Adrenal gland (tissue), 12 donors: ENCODE data around the gene D2HGDH. TPM values are rescaled to one million over a fixed set of nuclear protein-coding genes. Genes with fewer than 3 reads are reported as not detected.
A peak's percentile ranks its signal among the peaks of the same experiment; 100 is the strongest.

ENCODE experiments used
- DNase-seq, 7 donors: peaks; one replicate each; pipeline ENCODE4 v3.0.0-alpha.2; 2019 to 2020
- H3K27ac ChIP-seq, 5 donors: fragments of 200-600 bp; sonication (generic) in 4 of 5; 1 replicate in 3 of 5; 2 replicates in 2 of 5; pipeline versions ENCODE4 v1.5.1 to v1.8.0; 2016 to 2020; ENCODE audit warnings: mild to moderate bottlenecking in 1 of 5
- H3K27me3 ChIP-seq: fragments of 200-600 bp; 2 replicates; pipeline ENCODE4 v1.8.0; 2021
- H3K36me3 ChIP-seq, 2 donors: fragments of 200-600 bp; replicated peaks in 1 of 2; 1 replicate in 1 of 2; 2 replicates in 1 of 2; pipeline versions ENCODE4 v1.5.1 to v1.8.0; 2018 to 2022
- H3K4me1 ChIP-seq, 2 donors: fragments of 200-600 bp; replicated peaks in 1 of 2; 1 replicate in 1 of 2; 2 replicates in 1 of 2; pipeline versions ENCODE4 v1.5.1 to v1.8.0; 2018 to 2021
- H3K4me3 ChIP-seq, 4 donors: fragments of 200-600 bp; sonication (generic) in 3 of 4; one replicate each; pipeline ENCODE4 v1.5.1; 2016 to 2018
- H3K9me3 ChIP-seq, 3 donors: fragments of 200-600 bp; sonication (generic) in 1 of 3; replicated peaks in 1 of 3; 1 replicate in 2 of 3; 2 replicates in 1 of 3; pipeline versions ENCODE4 v1.5.1 to v1.8.0; 2016 to 2021
- POLR2A ChIP-seq, 2 donors: fragments of 450-650 bp; IDR thresholded peaks; one replicate each; pipeline ENCODE4 v1.6.1; 2017; ENCODE audit warnings: antibody characterized with exemption in 2 of 2, mild to moderate bottlenecking in 2 of 2, moderate library complexity in 1 of 2
- WGBS, 4 donors: extraction: QIAGEN DNeasy Blood & Tissue Kit in 2 of 4; methylation state at CpG; one replicate each; pipeline versions ENCODE4 v1.1.5 to v1.1.7; 2013 to 2017; 5-methylcytosine and 5-hydroxymethylcytosine counted together
- intact Hi-C, 2 donors: fragments of 100-400 bp; cut with DNase I; formaldehyde crosslinking; loops; one replicate each; pipeline versions ENCODE4 v1.14.1 to v1.15.0; 2022 to 2023
- polyA plus RNA-seq, 3 donors: library from polyadenylated mRNA; stranded (reverse); fragments of 200-250 nt in 2 of 3; fragments of 350-450 nt in 1 of 3; fragmentation: Illumina TruSeq in 1 of 3; extraction: RNeasy Lipid Tissue Mini Kit (QIAGEN cat#74804) in 1 of 3; gene quantifications; one replicate each; pipeline ENCODE4 v1.2.3, GENCODE V29; 2013 to 2014
- total RNA-seq, 9 donors: library from RNA; depleted of rRNA in 4 of 9; stranded (reverse); fragments of >200 nt in 4 of 9; fragments of 120-200 nt in 1 of 9; fragmentation: NEBNext Ultra II Directional in 1 of 9; extraction: Animal tissue kit (Norgen Biotek cat#: 25700) in 1 of 9; gene quantifications; one replicate each; pipeline versions ENCODE4 v1.1.0 to v1.2.4, GENCODE V29; 2013 to 2023
- TF ChIP-seq, protein P1 (sequence below), 6 experiments: fragments of 450-650 bp in 4 of 6; fragments of 200-600 bp in 2 of 6; sonication (generic) in 1 of 6; IDR thresholded peaks; 1 replicate in 5 of 6; 2 replicates in 1 of 6; pipeline versions ENCODE4 v1.5.1 to v1.8.0; 2016 to 2021; ENCODE audit warnings: antibody characterized with exemption in 6 of 6, mild to moderate bottlenecking in 2 of 6, moderate library complexity in 1 of 6
- donor health status: healthy with polysubstance abuse.
- donor health status: Bipolar disorder and iron deficiency.
- donor health status: DM: yes; HTN: yes; CAD: no.
- donor health status: DM: no; HTN: no; CAD: no.
- donor health status: DM: no; HTN: no; CAD: no.
- donor health status: DM: yes; HTN: yes; CAD: no.

D2HGDH gene
- total and polyA plus RNA-seq, 12 donors: 4.3 to 131 (median 38.1) TPM

- Histone ChIP-seq H3K27me3 (peaks cover 2% of the 10 kb centered on the region), H3K27ac (no peak overlapping the region), H3K4me3 (no peak overlapping the region), H3K4me1 (peaks cover 1 to 4% of the 10 kb centered on the region in 2 donors), H3K9me3 (no peaks in the 10 kb centered on the region), H3K36me3 (no peaks in the 10 kb centered on the region)
- intact Hi-C loops: no loop called here
- WGBS, 4 donors: 77 to 86% (median 84%) methylated on average over 24 to 29 of the region's 29 CpGs
- no peak for TF ChIP-seq POLR2A (IDR thresholded peaks at IDR 0.05)
- TF ChIP-seq, protein P1, sequence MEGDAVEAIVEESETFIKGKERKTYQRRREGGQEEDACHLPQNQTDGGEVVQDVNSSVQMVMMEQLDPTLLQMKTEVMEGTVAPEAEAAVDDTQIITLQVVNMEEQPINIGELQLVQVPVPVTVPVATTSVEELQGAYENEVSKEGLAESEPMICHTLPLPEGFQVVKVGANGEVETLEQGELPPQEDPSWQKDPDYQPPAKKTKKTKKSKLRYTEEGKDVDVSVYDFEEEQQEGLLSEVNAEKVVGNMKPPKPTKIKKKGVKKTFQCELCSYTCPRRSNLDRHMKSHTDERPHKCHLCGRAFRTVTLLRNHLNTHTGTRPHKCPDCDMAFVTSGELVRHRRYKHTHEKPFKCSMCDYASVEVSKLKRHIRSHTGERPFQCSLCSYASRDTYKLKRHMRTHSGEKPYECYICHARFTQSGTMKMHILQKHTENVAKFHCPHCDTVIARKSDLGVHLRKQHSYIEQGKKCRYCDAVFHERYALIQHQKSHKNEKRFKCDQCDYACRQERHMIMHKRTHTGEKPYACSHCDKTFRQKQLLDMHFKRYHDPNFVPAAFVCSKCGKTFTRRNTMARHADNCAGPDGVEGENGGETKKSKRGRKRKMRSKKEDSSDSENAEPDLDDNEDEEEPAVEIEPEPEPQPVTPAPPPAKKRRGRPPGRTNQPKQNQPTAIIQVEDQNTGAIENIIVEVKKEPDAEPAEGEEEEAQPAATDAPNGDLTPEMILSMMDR (IDR thresholded peaks at IDR 0.05): no peak
- DNase-seq: no peak
These were observed 75.2 kb downstream of the D2HGDH start for GRCh38 chr2:241809383-241810306.

GRCh38 chr2:241810307-241811200, 76.1 kb downstream of the D2HGDH start:
- intact Hi-C loops: no loop called here
- no peak overlapping the region for H3K4me3 ChIP-seq
- DNase-seq: peak in 1 of 7 donors; percentile 40
- H3K27me3 ChIP-seq: no peaks in the 10 kb centered on the region
- H3K27ac ChIP-seq: peak overlapping the region in 1 of 5 donors; percentile 16
- no peaks in the 10 kb centered on the region for H3K9me3 ChIP-seq
- H3K4me1 ChIP-seq: no peaks in the 10 kb centered on the region
- TF ChIP-seq, protein P1 (IDR thresholded peaks at IDR 0.05): no peak
- no peak for TF ChIP-seq POLR2A (IDR thresholded peaks at IDR 0.05)
- H3K36me3 ChIP-seq: no peaks in the 10 kb centered on the region
- 72 to 84% (median 80%) methylated on average over 9 to 27 of the region's 28 CpGs for WGBS, 4 donors

DNA sequence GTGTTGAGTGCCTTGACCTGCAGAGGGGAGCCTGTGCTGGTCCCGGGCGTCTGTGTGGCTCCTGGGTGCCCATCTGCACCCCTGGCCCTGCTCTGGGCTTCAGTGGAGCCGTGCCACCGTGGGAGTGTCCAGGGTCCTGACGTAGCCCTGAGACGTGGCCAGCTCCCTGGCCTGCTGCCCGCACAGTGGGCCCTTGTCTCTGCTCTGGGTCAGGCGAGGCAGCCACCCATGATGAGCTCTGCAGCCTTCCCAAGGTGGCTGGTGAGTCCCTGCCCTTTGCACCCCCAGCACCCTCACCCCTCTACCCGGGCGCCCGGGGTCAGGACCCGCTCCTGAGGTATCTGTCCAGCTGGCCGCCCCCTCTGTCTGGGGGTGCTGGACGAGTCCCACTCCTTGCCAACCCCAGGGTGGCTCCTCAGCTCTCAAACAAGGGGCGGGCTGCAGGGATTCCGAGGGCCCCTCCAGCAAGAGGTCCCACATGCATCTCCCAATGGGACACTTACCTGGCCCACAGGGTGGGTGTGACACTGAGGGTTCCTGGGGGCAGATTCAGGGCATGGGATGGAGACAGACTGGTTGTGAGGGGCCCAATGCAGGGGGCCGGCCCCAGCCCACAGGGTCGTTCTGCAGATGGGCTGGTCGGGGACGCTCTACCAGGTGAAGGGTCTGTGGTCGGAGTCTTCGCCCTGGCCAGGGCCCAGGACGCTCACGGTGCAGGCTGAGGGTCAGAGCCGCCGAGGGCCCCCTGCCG, 76.9 kb downstream of the D2HGDH start:
- TF ChIP-seq POLR2A (IDR thresholded peaks at IDR 0.05): no peak
- TF ChIP-seq, protein P1 (IDR thresholded peaks at IDR 0.05): no peak
- Histone ChIP-seq H3K4me3 (no peak overlapping the region), H3K36me3 (no peaks in the 10 kb centered on the region), H3K27me3 (no peaks in the 10 kb centered on the region), H3K9me3 (no peaks in the 10 kb centered on the region), H3K4me1 (no peaks in the 10 kb centered on the region), H3K27ac (no peak overlapping the region)
- intact Hi-C loops: no loop called here
- peak in 4 of 7 donors; percentile 15 to 61 (median 36) for DNase-seq
- WGBS, 4 donors: 86 to 94% (median 87%) methylated on average over 3 to 27 of the region's 27 CpGs
